DMS153 (cell line): ENCODE results near the gene PLEKHG4.
A peak's percentile ranks its signal among the peaks of the same experiment; 100 is the strongest.

Experiments used
- DNase-seq: peaks from one replicate; lab custom pipeline; 2025; lab: John Stamatoyannopoulos, UW

The PLEKHG4 gene

GRCh38 chr16:67279296-67280089, at the start of gene PLEKHG4:
Gene PLEKHG4 (plus strand): TSS chr16:67279532. CDS start chr16:67280045, 513 bp downstream.
- peak; percentile 64 for DNase-seq

GRCh38 chr16:67229906-67230808, 49.2 kb upstream of the PLEKHG4 start:
- DNase-seq, result no peak

GRCh38 chr16:67230809-67231660, 48.3 kb upstream of the PLEKHG4 start:
- DNase-seq, result no peak

- DNase-seq, result no peak
These were observed 45.7 kb upstream of the PLEKHG4 start for GRCh38 chr16:67233596-67233995.

- no peak for DNase-seq
These were observed 45.1 kb upstream of the PLEKHG4 start for GRCh38 chr16:67234180-67234597.

- no peak for DNase-seq
These were observed 43.3 kb upstream of the PLEKHG4 start for GRCh38 chr16:67235816-67236562.

GRCh38 chr16:67236563-67237395, 42.6 kb upstream of the PLEKHG4 start:
- no peak for DNase-seq

- no peak for DNase-seq
These were observed 41.7 kb upstream of the PLEKHG4 start for GRCh38 chr16:67237396-67238277.

- DNase-seq, result no peak
These were observed 41.1 kb upstream of the PLEKHG4 start for GRCh38 chr16:67238278-67238575.

- DNase-seq, result no peak
These were observed 40.4 kb upstream of the PLEKHG4 start for GRCh38 chr16:67238806-67239470.

GRCh38 chr16:67240506-67240905, 38.8 kb upstream of the PLEKHG4 start:
- no peak for DNase-seq

- DNase-seq, result peak; percentile 3
These were observed 38.1 kb upstream of the PLEKHG4 start for GRCh38 chr16:67241008-67241900.

GRCh38 chr16:67242138-67242730, 37.1 kb upstream of the PLEKHG4 start:
- no peak for DNase-seq

GRCh38 chr16:67243481-67243880, 35.9 kb upstream of the PLEKHG4 start:
- DNase-seq, result no peak

- DNase-seq, result no peak
These were observed 34.7 kb upstream of the PLEKHG4 start for GRCh38 chr16:67244387-67245185.

- no peak for DNase-seq
These were observed 34.1 kb upstream of the PLEKHG4 start for GRCh38 chr16:67245186-67245585.

GRCh38 chr16:67245674-67246080, 33.7 kb upstream of the PLEKHG4 start:
- no peak for DNase-seq
